RWPE2 (cell line): ENCODE measurements around the gene ST8SIA3.

Source experiments
- ATAC-seq: fragments of 200-7000 bp; cut with Tn5 transposase; 3 replicates; pipeline ENCODE4 v1.9.1; 2021; ENCODE audit warnings: low read depth
- DNase-seq: peaks from one replicate; pipeline ENCODE4 v3.0.0-alpha.2; 2020; ENCODE audit warnings: low spot score
- H3K27ac ChIP-seq: fragments of 450-650 bp; 2 replicates; pipeline ENCODE4 v1.5.1; 2017; ENCODE audit warnings: mild to moderate bottlenecking; ENCODE audit not compliant: poor library complexity, severe bottlenecking
- H3K27me3 ChIP-seq: fragments of 250-450 bp; sonication (Bioruptor Pico); 2 replicates; pipeline ENCODE4 v1.5.1; 2021; ENCODE audit warnings: mild to moderate bottlenecking, moderate library complexity; ENCODE audit not compliant: insufficient read depth, poor library complexity, severe bottlenecking
- H3K36me3 ChIP-seq: fragments of 250-450 bp; sonication (Bioruptor Pico); 2 replicates; pipeline ENCODE4 v1.5.1; 2020; ENCODE audit warnings: low read depth, mild to moderate bottlenecking, moderate library complexity
- H3K4me1 ChIP-seq: fragments of 250-450 bp; sonication (Bioruptor Pico); 2 replicates; pipeline ENCODE4 v1.5.1; 2021; ENCODE audit warnings: mild to moderate bottlenecking, moderate library complexity; ENCODE audit not compliant: insufficient read depth, poor library complexity, severe bottlenecking
- H3K4me3 ChIP-seq: fragments of 250-450 bp; sonication (Bioruptor Pico); 2 replicates; pipeline ENCODE4 v1.5.1; 2021; ENCODE audit warnings: mild to moderate bottlenecking, moderate library complexity; ENCODE audit not compliant: severe bottlenecking
- H3K9me3 ChIP-seq: fragments of 250-450 bp; sonication (Bioruptor Pico); 2 replicates; pipeline ENCODE4 v1.5.1; 2021; ENCODE audit warnings: mild to moderate bottlenecking, moderate library complexity; ENCODE audit not compliant: severe bottlenecking
- TF ChIP-seq, protein P1 (sequence below): fragments of 450-650 bp; IDR thresholded peaks from one replicate; pipeline ENCODE4 v1.5.1; 2017; ENCODE audit warnings: mild to moderate bottlenecking, moderate library complexity; ENCODE audit not compliant: poor library complexity, severe bottlenecking

ST8SIA3 gene

DNA sequence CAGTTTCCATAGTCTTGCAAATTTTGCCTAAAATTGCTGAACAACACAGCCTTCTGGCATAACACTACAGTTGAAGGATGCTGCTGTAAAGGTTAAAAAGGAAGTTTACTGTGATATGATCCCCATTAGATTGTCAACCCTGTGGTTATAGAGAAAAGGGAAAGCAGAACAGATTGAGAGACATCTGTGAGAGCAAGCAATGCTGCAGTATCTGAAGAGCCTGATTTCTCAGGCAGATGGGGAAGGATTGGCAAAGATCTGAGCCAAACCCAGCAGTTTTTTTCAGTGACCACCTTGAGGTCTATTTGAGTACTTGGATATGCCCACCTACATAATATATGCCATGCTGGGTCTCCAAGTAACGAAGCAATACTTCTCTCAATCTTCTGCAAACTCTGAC lies 8.5 kb upstream of the ST8SIA3 start:
- ATAC-seq (no peak), DNase-seq (no peak)
- TF ChIP-seq, protein P1, sequence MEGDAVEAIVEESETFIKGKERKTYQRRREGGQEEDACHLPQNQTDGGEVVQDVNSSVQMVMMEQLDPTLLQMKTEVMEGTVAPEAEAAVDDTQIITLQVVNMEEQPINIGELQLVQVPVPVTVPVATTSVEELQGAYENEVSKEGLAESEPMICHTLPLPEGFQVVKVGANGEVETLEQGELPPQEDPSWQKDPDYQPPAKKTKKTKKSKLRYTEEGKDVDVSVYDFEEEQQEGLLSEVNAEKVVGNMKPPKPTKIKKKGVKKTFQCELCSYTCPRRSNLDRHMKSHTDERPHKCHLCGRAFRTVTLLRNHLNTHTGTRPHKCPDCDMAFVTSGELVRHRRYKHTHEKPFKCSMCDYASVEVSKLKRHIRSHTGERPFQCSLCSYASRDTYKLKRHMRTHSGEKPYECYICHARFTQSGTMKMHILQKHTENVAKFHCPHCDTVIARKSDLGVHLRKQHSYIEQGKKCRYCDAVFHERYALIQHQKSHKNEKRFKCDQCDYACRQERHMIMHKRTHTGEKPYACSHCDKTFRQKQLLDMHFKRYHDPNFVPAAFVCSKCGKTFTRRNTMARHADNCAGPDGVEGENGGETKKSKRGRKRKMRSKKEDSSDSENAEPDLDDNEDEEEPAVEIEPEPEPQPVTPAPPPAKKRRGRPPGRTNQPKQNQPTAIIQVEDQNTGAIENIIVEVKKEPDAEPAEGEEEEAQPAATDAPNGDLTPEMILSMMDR = no peak
- Histone ChIP-seq H3K9me3 (no peaks in the 10 kb centered on the region), H3K27me3 (no peaks in the 10 kb centered on the region), H3K4me3 (no peak overlapping the region), H3K36me3 (no peaks in the 10 kb centered on the region), H3K27ac (no peak overlapping the region), H3K4me1 (no peaks in the 10 kb centered on the region)

DNA sequence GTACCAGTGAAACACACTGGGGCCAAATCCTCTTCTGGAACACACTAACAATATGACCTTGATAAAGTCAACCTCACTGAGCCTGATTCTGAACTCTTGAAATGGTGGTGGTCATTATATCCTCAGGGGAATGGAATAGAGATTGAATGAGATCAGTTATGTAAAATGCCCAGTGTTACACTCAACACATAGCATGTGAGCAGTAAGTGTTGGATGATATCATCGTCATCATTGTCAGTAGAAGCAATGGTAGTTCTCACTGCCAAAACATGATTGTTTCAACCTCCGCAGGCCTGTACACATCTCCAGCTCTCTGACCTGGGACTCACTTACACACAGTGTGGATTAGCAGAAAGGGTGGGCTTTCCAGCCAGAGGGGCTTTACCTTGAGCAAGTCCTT lies 5.5 kb upstream of the ST8SIA3 start:
- ATAC-seq (no peak), DNase-seq (no peak)
- H3K4me3 ChIP-seq = no peak overlapping the region
- H3K36me3 ChIP-seq = no peaks in the 10 kb centered on the region
- H3K27me3 ChIP-seq = peaks cover 13% of the 10 kb centered on the region
- H3K4me1 ChIP-seq = no peaks in the 10 kb centered on the region
- H3K27ac ChIP-seq = no peak overlapping the region
- H3K9me3 ChIP-seq = no peaks in the 10 kb centered on the region
- TF ChIP-seq, protein P1 = no peak

DNA sequence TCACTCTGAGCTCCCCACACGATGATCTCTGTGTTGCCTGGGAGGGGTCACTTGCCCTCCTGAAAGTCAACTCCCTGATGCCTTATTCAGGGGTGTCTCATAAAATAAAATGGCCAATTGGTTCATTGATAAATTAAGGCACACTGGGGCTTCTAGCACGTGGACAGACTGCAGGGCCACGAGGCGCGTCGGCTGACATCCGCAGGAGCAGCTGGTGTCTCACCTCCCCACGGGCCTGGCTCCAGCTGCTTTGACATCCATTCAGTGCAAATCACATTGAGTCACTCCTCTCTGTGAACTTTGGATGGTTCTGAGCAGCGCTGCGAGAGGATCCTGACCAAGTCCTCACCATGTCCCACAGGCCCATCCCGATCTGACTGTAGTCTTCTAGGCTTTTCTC lies 4.6 kb upstream of the ST8SIA3 start:
- DNase-seq (no peak), ATAC-seq (no peak)
- TF ChIP-seq, protein P1 = no peak
- Histone ChIP-seq H3K36me3 (no peaks in the 10 kb centered on the region), H3K4me1 (no peaks in the 10 kb centered on the region), H3K27me3 (peaks cover 19% of the 10 kb centered on the region), H3K27ac (no peak overlapping the region), H3K4me3 (no peak overlapping the region), H3K9me3 (no peaks in the 10 kb centered on the region)

DNA sequence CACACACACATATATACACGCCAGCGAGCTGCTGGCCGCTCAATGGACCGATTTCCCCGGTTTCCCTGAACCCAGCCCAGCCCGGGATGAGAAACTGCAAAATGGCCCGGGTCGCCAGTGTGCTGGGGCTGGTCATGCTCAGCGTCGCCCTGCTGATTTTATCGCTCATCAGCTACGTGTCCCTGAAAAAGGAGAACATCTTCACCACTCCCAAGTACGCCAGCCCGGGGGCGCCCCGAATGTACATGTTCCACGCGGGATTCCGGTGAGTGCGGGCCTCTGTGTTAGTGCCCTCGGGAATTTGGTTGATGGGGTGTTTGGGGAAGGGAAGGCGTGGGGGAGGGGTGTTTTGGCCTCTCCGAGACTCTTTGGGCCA lies 392 bp downstream of the ST8SIA3 start:
- ATAC-seq (no peak), DNase-seq (no peak)
- H3K27ac ChIP-seq = no peak overlapping the region
- TF ChIP-seq, protein P1 = no peak
- no peaks in the 10 kb centered on the region for H3K4me1 ChIP-seq
- no peaks in the 10 kb centered on the region for H3K9me3 ChIP-seq
- peaks cover 58% of the 10 kb centered on the region for H3K27me3 ChIP-seq
- no peak overlapping the region for H3K4me3 ChIP-seq
- H3K36me3 ChIP-seq = no peaks in the 10 kb centered on the region

DNA sequence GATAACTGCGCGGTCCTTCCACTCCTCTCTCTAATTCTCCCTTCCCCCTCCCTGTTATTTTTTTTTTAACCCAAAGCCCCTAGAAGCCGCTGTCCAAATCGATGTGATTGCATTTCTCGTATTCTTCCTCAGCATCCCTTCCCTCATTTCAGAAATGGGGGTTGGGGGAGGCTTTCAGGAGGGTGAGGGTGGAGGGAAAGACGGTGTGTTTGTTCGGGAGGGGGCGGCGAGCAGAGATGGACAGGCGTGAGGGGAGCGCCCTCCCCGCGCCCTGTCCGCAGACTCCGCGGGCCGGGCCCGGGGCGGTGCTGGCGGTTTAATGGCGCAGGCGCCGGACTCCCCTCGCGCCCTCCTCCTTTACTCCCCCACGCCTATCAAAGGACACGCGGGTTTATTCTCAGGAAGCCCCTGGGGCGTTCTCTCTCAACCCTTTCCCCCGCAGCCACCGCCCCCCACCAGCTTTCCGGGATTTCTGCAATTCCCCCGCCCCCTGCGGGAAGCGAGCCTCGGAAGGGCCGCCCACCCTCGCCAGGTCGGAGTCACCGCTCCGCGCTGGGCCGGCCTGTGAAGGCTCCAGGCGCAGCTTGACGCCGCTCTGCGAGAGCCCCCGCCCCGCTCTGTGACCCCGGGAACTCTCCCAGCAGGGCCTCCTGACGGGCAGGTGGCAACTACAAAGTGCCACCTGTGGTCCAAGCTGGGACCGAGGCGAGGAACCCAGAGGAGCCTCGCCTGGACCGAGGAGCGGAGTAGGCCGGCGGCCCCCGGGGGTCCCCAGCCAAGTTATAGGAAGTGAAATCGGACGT lies 981 bp downstream of the ST8SIA3 start:
- no peak overlapping the region for H3K4me3 ChIP-seq
- no peaks in the 10 kb centered on the region for H3K4me1 ChIP-seq
- no peaks in the 10 kb centered on the region for H3K9me3 ChIP-seq
- ATAC-seq (no peak), DNase-seq (no peak)
- no peaks in the 10 kb centered on the region for H3K36me3 ChIP-seq
- no peak overlapping the region for H3K27ac ChIP-seq
- TF ChIP-seq, protein P1 = no peak
- peaks cover 58% of the 10 kb centered on the region for H3K27me3 ChIP-seq
